NCI-H2227 (cell line): ENCODE data around the gene IQGAP2.
"Not testable (repeated sequence)": the region's sequence is repeated elsewhere in the genome, so short reads cannot be mapped to it uniquely, and the experiment has no call there.

Experiments
- DNase-seq: peaks from one replicate; lab custom pipeline; 2025; ENCODE audit not compliant: unreplicated experiment; lab: John Stamatoyannopoulos, UW

Gene IQGAP2

GRCh38 chr5:76495870-76496269 is 92.8 kb downstream of the IQGAP2 start:
- no peak for DNase-seq

GRCh38 chr5:76497065-76497460 is 94.0 kb downstream of the IQGAP2 start:
- DNase-seq: no peak

- DNase-seq: no peak
These were observed 95.1 kb downstream of the IQGAP2 start for GRCh38 chr5:76497986-76498717.

GRCh38 chr5:76499507-76500161 is 96.5 kb downstream of the IQGAP2 start:
- DNase-seq: no peak

GRCh38 chr5:76500633-76501393 is 97.7 kb downstream of the IQGAP2 start:
- DNase-seq: no peak

GRCh38 chr5:76503929-76504328 is 100.8 kb downstream of the IQGAP2 start:
- no peak for DNase-seq

- no peak for DNase-seq
These were observed 101.9 kb downstream of the IQGAP2 start for GRCh38 chr5:76504901-76505564.

- no peak for DNase-seq
These were observed 110.4 kb downstream of the IQGAP2 start for GRCh38 chr5:76513476-76513875.

GRCh38 chr5:76514292-76514691 is 111.2 kb downstream of the IQGAP2 start:
- no peak for DNase-seq

GRCh38 chr5:76514713-76515112 is 111.6 kb downstream of the IQGAP2 start:
- no peak for DNase-seq

- DNase-seq: no peak
These were observed 114.2 kb downstream of the IQGAP2 start for GRCh38 chr5:76517334-76517733.

GRCh38 chr5:76518246-76518645 is 115.2 kb downstream of the IQGAP2 start:
- not testable (repeated sequence) for DNase-seq

GRCh38 chr5:76521240-76521758 is 118.2 kb downstream of the IQGAP2 start:
- DNase-seq: no peak

GRCh38 chr5:76522103-76522935 is 119.2 kb downstream of the IQGAP2 start:
- no peak for DNase-seq

- no peak for DNase-seq
These were observed 121.2 kb downstream of the IQGAP2 start for GRCh38 chr5:76524101-76524835.

- DNase-seq: no peak
These were observed 121.8 kb downstream of the IQGAP2 start for GRCh38 chr5:76524868-76525267.

- no peak for DNase-seq
These were observed 122.9 kb downstream of the IQGAP2 start for GRCh38 chr5:76525956-76526355.

- no peak for DNase-seq
These were observed 124.0 kb downstream of the IQGAP2 start for GRCh38 chr5:76526950-76527583.

- no peak for DNase-seq
These were observed 124.6 kb downstream of the IQGAP2 start for GRCh38 chr5:76527685-76528161.
